Stimulated activated CD4-positive, alpha-beta T cell treated with anti-CD3 and anti-CD28 coated beads, Interleukin-15, amount 100 ng/mL, for 24 hours (primary cell): ENCODE results near the gene ZFPM1.
A peak's percentile ranks its signal among the peaks of the same experiment; 100 is the strongest.

ENCODE experiments used
- DNase-seq: peaks from one replicate; pipeline ENCODE4 v3.0.0-alpha.2; 2020

ZFPM1 gene

DNA sequence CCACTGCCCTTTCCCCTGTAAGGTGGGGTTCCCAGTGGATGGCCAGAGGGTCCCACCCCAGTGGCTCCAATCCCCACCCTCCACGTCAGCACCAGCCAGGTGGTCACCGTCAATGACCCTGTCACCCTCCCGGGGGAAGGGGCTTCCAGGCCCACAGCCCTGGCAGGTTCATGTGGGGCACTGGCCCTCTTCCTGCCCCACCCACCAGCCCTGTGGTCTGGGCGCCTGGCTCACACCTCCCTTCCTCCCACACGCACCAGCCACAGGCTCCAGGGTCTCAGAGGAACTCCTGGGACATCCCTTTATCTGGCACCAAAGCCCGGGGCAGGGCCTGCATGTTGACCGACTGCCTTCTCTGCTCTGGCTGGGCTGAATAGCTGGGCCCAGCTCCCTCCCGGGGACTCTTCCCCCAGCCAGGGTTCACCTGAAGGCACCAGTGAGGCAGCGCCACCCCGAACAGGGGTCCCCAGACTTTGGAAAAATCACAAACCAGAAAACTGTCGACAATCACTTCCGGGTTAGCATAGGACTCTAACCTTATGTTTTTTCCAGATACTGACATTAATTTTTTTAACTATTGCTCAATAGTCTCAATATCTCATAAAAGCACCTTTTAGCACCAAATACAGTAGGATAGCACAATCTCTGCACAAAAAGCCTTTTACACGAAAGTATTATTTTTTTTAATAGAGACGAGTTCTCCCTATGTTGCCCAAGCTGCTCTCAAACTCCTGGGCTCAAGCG, 95.2 kb downstream of the ZFPM1 start:
- no peak for DNase-seq

- no peak for DNase-seq
These were observed 95.9 kb downstream of the ZFPM1 start for GRCh38 chr16:88548985-88549384.

GRCh38 chr16:88549671-88550245, 96.7 kb downstream of the ZFPM1 start:
- no peak for DNase-seq

GRCh38 chr16:88550246-88550661, 97.2 kb downstream of the ZFPM1 start:
- DNase-seq = no peak

GRCh38 chr16:88552166-88552565, 99.1 kb downstream of the ZFPM1 start:
- no peak for DNase-seq

GRCh38 chr16:88552815-88553214, 99.7 kb downstream of the ZFPM1 start:
- no peak for DNase-seq

GRCh38 chr16:88553739-88554138, 100.7 kb downstream of the ZFPM1 start:
- no peak for DNase-seq

DNA sequence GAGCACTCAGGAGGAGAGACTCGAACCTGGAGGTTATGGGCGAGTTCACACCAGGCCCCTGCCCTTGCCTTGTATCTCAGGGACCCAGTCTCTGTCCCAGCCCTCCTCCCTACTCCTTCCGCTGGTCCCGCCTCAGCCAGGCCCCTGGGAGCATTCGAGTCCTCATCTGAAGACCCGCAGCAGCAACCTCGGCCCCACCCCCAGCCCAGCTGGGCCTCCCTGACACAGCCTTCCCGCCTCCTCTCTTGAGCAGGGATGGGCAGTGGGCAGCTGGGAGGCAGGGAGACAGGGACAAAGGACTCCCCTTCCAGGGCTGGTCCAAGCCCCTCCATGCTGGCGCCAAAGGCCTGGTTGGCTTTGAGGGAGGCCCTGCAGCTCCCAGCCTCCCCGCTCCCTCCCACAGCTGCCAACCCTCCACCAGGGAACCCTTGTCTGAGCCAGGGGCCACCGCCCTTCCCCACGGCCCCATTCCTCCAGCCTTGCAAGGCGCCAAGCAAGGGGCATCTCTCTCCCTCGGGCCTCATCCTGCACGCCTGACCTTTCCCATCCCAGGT, 101.7 kb downstream of the ZFPM1 start:
- no peak for DNase-seq

DNA sequence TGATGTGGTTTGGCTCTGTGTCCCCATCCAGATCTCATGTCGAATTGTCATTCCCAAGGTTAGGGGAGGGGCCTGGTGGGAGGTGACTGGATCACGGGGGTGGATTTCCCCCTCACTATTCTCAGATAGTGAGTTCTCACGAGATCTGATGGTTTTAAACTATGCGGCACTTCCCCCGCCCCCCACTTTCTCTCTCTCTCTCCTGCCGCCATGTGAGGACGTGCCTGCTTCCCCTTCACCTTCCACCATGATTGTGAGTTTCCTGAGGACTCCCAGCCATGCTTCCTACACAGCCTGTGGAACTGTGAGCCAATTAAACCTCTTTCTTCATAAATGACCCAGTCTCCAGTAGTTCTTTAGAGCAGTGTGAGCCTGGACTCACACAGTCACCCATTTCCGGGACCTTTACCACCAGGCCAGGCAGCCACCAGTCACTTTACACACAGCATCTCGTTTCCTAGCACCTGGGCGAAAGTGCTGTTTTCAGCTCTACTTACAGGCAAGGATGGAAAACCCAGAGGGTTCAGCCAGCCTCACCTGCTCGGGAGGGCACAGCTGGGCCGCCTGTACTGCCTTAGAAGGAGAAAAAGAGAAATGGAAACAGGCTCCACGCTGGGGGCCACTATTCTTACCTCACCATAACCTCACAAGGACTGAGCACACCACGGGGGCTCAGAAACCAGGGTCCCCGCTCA, 103.4 kb downstream of the ZFPM1 start:
- DNase-seq = no peak

GRCh38 chr16:88558457-88559442, 105.7 kb downstream of the ZFPM1 start:
- no peak for DNase-seq

DNA sequence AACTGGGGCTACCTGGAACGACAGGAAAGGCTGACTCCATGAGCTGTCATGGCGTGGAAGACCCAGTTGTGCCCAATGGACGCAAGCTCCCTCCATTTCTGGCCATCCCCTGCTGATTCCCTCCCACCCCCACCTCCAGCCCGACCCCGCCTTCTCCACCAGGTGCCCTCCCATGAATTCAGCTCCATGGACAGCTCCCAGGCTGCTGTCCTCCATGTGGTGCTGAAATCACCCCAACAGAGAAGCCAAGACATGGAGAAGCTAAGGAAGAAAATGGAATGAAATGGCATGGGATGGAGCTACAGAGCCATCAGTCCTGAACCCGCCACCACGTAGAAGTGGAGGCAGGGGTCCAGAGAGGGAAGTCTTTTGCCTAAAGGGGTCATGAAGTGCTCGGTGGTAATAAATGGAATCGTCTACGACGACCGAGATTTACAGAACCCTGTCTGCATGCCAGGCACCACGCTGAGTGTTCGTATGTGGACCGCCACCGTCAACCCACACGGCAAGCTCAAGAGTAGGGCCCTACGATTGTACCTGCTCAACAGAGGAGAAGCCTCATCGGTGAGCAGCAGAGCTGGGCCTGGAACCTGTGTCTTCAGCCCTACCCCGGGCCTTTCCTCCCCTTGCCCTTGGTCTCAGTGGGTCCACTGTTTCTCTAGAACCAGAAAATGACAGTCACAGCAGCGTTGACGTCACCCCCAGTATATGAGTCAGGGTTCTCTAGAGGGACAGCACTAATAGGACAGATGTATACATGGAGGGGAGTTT, 107.8 kb downstream of the ZFPM1 start:
- no peak for DNase-seq

DNA sequence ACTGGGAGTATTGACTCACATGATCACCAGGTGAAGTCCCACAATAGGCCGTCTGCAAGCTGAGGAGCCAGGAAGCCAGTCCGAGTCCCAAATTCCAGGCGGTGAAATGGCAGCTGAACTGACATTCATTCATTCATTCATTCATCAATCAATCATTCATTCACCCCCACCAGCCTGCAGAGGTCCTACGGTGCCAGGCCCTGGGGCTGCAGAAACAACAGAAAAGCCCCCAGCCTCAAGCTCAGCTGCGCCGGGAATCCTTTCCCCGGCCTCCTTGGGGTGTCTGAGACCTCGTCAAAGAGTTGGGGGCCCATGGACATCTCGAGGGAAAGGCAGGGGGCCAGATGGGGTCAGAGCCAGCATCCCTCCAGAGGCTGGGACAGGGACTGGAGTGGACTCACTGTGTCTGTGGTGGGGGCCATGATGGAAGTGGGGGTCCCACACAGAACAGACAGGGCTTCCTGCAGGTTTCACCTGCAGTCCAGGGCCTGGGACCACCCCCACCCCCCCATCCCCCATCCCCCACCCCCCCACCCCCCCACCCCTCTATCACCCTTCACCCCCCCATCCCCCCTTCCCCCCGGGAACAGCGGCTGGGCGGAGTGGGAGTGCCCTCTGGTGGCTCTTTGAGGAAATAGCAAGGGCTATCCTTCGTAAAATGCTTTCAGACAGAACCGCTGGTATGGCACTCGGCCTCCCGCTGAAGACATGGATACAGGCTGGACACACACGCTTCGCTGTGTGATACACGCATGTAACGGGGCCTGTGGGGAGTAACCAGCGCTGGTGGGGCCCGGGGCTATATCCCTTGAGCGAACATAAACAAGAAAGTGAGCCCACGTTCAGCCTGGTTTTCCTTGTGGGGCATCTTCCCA, 108.6 kb downstream of the ZFPM1 start:
- peak; percentile 59 for DNase-seq

- peak; percentile 89 for DNase-seq
These were observed 113.1 kb downstream of the ZFPM1 start for GRCh38 chr16:88566158-88566557.

GRCh38 chr16:88568710-88569613, 115.9 kb downstream of the ZFPM1 start:
- no peak for DNase-seq

DNA sequence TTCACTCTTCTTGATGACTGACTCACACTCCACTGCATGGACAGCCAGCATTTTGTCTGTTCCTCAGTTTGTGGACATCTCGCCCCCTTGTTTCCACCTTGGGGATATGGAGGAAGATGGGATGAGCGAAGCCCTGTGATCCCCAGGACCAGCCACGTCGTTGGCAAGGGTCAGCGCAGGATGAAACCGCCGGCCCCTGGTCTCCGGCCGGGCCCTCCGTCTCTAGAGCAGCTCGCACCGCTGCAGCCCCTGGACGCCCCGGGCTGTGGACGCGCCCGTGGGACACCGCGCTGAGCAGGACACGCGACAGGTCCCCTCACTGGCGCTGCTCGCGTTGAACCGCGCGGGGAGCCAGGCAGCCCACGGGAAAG, 116.5 kb downstream of the ZFPM1 start:
- DNase-seq = peak; percentile 14

GRCh38 chr16:88569985-88570690, 117.1 kb downstream of the ZFPM1 start, which contains the start of gene ZC3H18:
Gene ZC3H18, plus strand, starts transcription at chr16:88570403. Its CDS starts 6,721 bp downstream, at chr16:88577124.
- peak; percentile 98 for DNase-seq

DNA sequence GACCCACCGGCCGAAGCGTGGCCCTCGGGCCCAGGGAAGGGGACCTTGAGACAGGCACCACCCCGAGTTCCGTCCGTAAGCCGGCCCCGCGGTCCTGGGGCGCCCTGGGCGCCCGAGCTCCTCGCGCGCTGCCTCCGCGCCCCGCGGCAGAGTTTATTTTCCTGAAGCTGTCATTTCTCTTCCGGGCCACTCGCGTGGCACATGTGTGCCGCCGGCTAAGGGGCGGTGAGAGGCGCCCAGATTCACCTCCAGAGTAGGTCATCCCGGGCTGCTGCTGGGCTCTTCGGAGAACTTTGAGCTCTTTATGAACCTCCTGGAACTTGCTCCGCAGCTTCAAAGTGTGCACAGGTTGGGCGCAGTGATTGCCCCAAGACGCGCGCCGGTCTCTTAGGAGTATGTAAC, 117.6 kb downstream of the ZFPM1 start:
- DNase-seq = peak; percentile 62

- DNase-seq = no peak
These were observed 122.2 kb downstream of the ZFPM1 start for GRCh38 chr16:88575251-88575650.

DNA sequence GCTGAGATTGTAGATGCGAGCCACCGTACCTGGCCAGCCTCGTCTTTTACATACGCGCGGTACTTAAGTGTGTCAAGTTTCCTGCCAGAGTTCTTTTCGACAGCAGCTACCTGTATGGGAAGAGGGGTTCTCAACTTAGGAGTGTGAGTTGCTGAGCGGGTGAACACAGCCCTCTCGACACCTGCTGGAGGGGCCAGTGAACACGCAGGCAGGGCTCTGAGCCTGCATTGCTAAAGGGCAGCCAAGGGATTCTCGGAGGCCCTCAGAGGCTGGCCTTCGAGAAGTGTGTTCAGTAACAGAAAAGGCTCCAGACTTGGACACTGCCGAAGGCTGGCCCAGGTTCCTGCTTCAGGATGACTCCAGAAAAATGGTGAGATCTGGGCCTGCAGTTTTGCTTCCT, 123.2 kb downstream of the ZFPM1 start:
- DNase-seq = no peak
